ENCODE results near the gene ZNF157.

The ZNF157 gene

DNA sequence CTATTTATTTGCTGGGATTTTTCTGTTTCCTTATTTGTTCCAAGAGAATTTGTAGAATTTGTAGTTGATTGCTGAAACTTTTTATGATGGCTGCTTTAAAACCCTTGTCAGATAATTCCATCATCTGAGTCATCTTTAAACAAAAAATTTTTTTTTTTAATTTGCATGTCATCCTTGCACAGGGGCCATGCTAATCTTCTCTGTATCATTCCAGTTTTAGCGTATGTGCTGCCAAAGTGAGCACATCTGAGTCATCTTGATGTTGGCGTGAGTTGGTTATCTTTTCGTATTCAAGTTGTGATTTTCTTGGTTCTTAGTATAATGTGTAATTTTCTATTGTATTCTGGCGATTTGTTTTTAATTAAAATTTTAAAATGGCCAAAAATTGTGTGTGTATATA is 18.7 kb upstream of the ZNF157 start (continued):
- TF ChIP-seq, protein P1, sequence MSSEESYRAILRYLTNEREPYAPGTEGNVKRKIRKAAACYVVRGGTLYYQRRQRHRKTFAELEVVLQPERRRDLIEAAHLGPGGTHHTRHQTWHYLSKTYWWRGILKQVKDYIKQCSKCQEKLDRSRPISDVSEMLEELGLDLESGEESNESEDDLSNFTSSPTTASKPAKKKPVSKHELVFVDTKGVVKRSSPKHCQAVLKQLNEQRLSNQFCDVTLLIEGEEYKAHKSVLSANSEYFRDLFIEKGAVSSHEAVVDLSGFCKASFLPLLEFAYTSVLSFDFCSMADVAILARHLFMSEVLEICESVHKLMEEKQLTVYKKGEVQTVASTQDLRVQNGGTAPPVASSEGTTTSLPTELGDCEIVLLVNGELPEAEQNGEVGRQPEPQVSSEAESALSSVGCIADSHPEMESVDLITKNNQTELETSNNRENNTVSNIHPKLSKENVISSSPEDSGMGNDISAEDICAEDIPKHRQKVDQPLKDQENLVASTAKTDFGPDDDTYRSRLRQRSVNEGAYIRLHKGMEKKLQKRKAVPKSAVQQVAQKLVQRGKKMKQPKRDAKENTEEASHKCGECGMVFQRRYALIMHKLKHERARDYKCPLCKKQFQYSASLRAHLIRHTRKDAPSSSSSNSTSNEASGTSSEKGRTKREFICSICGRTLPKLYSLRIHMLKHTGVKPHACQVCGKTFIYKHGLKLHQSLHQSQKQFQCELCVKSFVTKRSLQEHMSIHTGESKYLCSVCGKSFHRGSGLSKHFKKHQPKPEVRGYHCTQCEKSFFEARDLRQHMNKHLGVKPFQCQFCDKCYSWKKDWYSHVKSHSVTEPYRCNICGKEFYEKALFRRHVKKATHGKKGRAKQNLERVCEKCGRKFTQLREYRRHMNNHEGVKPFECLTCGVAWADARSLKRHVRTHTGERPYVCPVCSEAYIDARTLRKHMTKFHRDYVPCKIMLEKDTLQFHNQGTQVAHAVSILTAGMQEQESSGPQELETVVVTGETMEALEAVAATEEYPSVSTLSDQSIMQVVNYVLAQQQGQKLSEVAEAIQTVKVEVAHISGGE (tag by site-specific recombination; conservative IDR thresholded peaks at IDR 0.05; ENCODE audit: low read depth) = no peak

DNA sequence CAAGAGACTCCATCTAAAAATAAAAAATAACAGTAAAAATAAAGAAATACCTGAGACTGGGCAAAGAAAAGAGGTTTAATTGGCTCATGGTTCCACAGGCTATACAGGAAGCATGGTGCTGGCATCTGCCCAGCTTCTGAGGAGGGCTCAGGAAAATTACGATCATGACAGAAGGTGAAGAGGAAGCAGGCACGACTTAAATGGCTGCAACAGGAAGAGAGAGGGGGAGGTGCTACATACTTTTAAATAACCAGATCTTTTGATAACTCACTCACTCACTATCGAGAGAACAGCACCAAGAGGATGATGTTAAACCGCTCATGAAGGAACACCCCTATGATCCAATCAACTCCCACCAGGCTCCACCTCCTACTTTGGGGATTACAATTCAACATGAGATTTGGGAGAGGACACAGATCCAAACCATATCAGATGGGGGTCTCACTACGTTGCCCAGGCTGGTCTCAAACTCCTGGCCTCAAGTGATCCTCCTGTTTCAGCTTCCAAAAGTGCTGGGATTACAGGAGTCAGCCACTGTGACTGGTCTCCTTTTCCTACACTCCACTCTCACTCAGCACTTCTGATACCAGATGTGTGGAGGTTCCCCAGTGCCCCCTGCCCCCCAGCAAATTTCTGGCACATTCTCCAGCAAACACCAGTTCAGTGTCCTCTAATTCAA is 11.9 kb upstream of the ZNF157 start:
- Histone ChIP-seq H3K4me3 (ENCODE audit: low read depth, low read length) (no peak overlapping the region), H3K9me3 (ENCODE audit: control insufficient read depth, insufficient read depth, low read depth, low read length) (no peaks in the 10 kb centered on the region), H3K4me1 (ENCODE audit: control insufficient read depth, insufficient read depth, low read length) (peaks cover 2% of the 10 kb centered on the region; the same call in 1 of the 2 replicates), H3K27ac (ENCODE audit: extremely low read depth, low read depth, low read length) (no peak overlapping the region), H3K36me3 (ENCODE audit: control insufficient read depth in 2 of 2, insufficient read depth in 1 of 2, low read length in 2 of 2) (no peaks in the 10 kb centered on the region)
- ChIA-PET POLR2A (no interaction called here), CTCF (interaction anchor here (1.7 kb wide), 1 partner anchor 26 kb away, joined by 6 read pairs; no protein-coding TSS in a partner anchor)
- TF ChIP-seq, protein P2, sequence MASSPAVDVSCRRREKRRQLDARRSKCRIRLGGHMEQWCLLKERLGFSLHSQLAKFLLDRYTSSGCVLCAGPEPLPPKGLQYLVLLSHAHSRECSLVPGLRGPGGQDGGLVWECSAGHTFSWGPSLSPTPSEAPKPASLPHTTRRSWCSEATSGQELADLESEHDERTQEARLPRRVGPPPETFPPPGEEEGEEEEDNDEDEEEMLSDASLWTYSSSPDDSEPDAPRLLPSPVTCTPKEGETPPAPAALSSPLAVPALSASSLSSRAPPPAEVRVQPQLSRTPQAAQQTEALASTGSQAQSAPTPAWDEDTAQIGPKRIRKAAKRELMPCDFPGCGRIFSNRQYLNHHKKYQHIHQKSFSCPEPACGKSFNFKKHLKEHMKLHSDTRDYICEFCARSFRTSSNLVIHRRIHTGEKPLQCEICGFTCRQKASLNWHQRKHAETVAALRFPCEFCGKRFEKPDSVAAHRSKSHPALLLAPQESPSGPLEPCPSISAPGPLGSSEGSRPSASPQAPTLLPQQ (tag by site-specific recombination; IDR thresholded peaks at IDR 0.05) = no peak
- TF ChIP-seq ZNF394 (tag by site-specific recombination; IDR thresholded peaks at IDR 0.05; ENCODE audit: borderline replicate concordance) = no peak
- no peak for TF ChIP-seq IKZF3 (tag by site-specific recombination; IDR thresholded peaks at IDR 0.05)
- no peak for TF ChIP-seq ZNF518A (tag by site-specific recombination; conservative IDR thresholded peaks at IDR 0.05; ENCODE audit: low read depth)
- TF ChIP-seq, protein P3, sequence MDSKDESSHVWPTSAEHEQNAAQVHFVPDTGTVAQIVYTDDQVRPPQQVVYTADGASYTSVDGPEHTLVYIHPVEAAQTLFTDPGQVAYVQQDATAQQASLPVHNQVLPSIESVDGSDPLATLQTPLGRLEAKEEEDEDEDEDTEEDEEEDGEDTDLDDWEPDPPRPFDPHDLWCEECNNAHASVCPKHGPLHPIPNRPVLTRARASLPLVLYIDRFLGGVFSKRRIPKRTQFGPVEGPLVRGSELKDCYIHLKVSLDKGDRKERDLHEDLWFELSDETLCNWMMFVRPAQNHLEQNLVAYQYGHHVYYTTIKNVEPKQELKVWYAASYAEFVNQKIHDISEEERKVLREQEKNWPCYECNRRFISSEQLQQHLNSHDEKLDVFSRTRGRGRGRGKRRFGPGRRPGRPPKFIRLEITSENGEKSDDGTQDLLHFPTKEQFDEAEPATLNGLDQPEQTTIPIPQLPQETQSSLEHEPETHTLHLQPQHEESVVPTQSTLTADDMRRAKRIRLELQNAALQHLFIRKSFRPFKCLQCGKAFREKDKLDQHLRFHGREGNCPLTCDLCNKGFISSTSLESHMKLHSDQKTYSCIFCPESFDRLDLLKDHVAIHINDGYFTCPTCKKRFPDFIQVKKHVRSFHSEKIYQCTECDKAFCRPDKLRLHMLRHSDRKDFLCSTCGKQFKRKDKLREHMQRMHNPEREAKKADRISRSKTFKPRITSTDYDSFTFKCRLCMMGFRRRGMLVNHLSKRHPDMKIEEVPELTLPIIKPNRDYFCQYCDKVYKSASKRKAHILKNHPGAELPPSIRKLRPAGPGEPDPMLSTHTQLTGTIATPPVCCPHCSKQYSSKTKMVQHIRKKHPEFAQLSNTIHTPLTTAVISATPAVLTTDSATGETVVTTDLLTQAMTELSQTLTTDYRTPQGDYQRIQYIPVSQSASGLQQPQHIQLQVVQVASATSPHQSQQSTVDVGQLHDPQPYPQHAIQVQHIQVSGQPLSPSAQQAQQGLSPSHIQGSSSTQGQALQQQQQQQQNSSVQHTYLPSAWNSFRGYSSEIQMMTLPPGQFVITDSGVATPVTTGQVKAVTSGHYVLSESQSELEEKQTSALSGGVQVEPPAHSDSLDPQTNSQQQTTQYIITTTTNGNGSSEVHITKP (tag by site-specific recombination; IDR thresholded peaks at IDR 0.05) = peak; percentile 57
- no peak for TF ChIP-seq WT1 (tag by site-specific recombination; IDR thresholded peaks at IDR 0.05)
- peak; percentile 74 for TF ChIP-seq ZNF121 (tag by site-specific recombination; IDR thresholded peaks at IDR 0.05)
- no peak for TF ChIP-seq SP7 (tag by site-specific recombination; IDR thresholded peaks at IDR 0.05)
- TF ChIP-seq ZNF707 (tag by site-specific recombination; IDR thresholded peaks at IDR 0.05) = no peak
- no peak for TF ChIP-seq ZFP69B (tag by site-specific recombination; IDR thresholded peaks at IDR 0.05)
- no peak for TF ChIP-seq KLF8 (tag by site-specific recombination; IDR thresholded peaks at IDR 0.05)
- TF ChIP-seq ZNF513 (tag by site-specific recombination; IDR thresholded peaks at IDR 0.05) = no peak
